Measurements from ENCODE around the gene CHRM2. TPM values are rescaled to one million over a fixed set of nuclear protein-coding genes. Genes with fewer than 3 reads are reported as not detected.
"Not testable (repeated sequence)": the region's sequence is repeated elsewhere in the genome, so short reads cannot be mapped to it uniquely, and the experiment has no call there.

The CHRM2 gene
- 10 to 100 TPM in 3 of 4 donors, 1 to 10 TPM in 1; 9.1 to 20.0 (median 16.3) TPM for total RNA-seq

DNA sequence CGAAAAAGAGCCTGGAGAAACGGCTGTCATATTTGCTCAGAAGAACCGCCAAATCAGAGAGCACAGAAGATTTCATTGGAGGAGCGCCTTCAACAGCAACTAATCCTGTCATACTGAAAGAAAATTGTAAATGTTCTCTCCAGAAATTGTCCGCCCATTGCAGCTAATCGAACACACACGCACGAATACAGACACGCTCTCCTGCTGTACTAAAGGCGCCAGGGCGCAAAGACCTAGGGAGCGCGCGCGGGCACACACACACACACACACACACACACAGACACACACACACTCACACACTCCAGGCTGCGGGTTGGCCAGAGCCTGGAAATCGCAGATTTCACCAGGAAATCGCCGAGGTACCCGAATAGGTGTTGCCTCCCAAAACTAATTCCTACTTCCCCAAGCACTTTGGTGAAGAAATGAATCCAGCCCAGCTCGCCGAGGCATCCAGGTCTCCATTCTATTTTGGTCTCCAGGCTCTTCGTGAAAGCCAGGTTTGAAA lies at the start of gene CHRM2:
Gene CHRM2, plus strand, starts transcription at position 157 of the 505 bp plus-strand sequence. CDS start 146,214 bp downstream, outside the sequence.
- WGBS: 1% methylated on average over 19 of the region's 23 CpGs
- Histone ChIP-seq H3K27me3 (peaks cover 0 to 35% (median 13%) of the 10 kb centered on the region in 4 donors), H3K4me1 (peaks cover 11 to 49% (median 39%) of the 10 kb centered on the region in 4 donors), H3K27ac (replicated peaks in 1 of 4) (peak within 1 kb of the TSS; percentile 27 to 70 (median 48)), H3K9me3 (no peaks in the 10 kb centered on the region), H3K36me3 (no peaks in the 10 kb centered on the region), H3K4me3 (peak within 1 kb of the TSS; percentile 55 to 59 (median 58))
- TF ChIP-seq, protein P1, sequence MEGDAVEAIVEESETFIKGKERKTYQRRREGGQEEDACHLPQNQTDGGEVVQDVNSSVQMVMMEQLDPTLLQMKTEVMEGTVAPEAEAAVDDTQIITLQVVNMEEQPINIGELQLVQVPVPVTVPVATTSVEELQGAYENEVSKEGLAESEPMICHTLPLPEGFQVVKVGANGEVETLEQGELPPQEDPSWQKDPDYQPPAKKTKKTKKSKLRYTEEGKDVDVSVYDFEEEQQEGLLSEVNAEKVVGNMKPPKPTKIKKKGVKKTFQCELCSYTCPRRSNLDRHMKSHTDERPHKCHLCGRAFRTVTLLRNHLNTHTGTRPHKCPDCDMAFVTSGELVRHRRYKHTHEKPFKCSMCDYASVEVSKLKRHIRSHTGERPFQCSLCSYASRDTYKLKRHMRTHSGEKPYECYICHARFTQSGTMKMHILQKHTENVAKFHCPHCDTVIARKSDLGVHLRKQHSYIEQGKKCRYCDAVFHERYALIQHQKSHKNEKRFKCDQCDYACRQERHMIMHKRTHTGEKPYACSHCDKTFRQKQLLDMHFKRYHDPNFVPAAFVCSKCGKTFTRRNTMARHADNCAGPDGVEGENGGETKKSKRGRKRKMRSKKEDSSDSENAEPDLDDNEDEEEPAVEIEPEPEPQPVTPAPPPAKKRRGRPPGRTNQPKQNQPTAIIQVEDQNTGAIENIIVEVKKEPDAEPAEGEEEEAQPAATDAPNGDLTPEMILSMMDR (IDR thresholded peaks at IDR 0.05): no peak
- TF ChIP-seq POLR2A (IDR thresholded peaks at IDR 0.05; ENCODE audit: low read depth) (no peak), POLR2AphosphoS5 (IDR thresholded peaks at IDR 0.05) (no peak), EP300 (IDR thresholded peaks at IDR 0.05) (no peak)
- intact Hi-C loops (cut with DNase I): no loop called here
- no peak for DNase-seq (ENCODE audit: extremely low spot score)

DNA sequence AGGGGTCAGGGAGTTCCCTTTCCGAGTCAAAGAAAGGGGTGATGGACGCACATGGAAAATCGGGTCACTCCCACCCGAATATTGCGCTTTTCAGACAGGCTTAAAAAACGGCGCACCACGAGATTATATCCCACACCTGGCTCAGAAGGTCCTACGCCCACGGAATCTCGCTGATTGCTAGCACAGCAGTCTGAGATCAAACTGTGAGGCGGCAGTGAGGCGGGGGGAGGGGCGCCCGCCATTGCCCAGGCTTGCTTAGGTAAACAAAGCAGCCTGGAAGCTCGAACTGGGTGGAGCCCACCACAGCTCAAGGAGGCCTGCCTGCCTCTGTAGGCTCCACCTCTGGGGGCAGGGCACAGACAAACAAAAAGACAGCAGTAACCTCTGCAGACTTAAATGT lies 37.1 kb upstream of the CHRM2 start:
- H3K27me3 ChIP-seq; DNase-seq (ENCODE audit: extremely low spot score); H3K27ac ChIP-seq (replicated peaks in 1 of 4); H3K4me1 ChIP-seq; H3K4me3 ChIP-seq; H3K36me3 ChIP-seq; intact Hi-C loops (cut with DNase I); H3K9me3 ChIP-seq: not testable (repeated sequence)
- WGBS: 70% methylated on average over 4 of the region's 16 CpGs

DNA sequence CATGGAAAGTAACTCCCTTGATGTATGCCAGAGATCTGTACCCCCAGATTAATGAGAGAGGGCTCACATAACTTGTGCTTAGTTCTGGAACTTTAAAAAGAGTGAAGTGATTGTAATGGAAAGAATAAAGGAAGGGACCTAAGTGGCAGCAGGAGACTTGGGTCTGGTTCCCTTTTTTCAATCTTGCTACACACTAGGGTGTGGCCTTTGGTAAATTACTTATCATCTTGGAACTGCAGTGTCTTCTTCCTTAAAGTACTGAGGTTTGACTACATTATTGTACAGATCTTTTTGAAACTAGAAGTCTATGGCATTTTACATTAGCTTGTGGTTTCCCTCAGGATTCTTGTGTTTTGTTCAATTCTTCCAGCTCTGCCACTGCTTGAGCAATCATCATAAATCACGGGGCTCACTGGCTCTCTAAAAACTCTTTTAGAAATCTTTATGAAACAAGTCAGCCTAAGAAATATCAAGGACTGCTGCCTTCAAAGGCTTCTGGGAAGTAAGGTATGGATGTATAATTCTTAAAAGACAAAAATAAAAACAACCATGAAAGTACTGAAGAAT lies 22.5 kb upstream of the CHRM2 start:
- no peak for DNase-seq (ENCODE audit: extremely low spot score)
- H3K4me3 ChIP-seq: no peak overlapping the region
- no peaks in the 10 kb centered on the region for H3K4me1 ChIP-seq
- WGBS: 63% methylated on average over 1 of the region's 1 CpG
- intact Hi-C loops (cut with DNase I): no loop called here
- no peak overlapping the region for H3K27ac ChIP-seq (replicated peaks in 1 of 4)
- H3K36me3 ChIP-seq: no peaks in the 10 kb centered on the region
- no peaks in the 10 kb centered on the region for H3K9me3 ChIP-seq
- TF ChIP-seq POLR2A (IDR thresholded peaks at IDR 0.05; ENCODE audit: low read depth) (no peak), EP300 (IDR thresholded peaks at IDR 0.05) (no peak), POLR2AphosphoS5 (IDR thresholded peaks at IDR 0.05) (no peak)
- TF ChIP-seq, protein P1 (IDR thresholded peaks at IDR 0.05): no peak
- no peaks in the 10 kb centered on the region for H3K27me3 ChIP-seq

DNA sequence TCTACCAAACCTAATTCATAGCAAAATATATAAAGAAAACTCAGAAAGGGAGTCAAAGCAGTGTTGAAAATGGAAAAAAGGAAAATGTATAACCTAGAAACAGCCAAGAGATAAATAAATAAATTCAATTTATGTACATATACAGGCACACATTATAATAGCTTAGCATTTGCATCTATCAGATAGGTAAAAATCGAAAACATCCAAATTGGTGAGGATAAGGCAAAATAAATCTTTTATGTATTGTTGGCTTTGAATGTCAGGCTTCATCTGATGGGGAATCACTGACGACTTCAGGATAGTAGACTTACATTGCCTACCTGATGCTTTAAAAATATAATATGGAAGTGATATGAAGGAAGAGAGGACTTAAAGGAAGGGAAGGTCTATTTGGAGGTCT lies 20.6 kb upstream of the CHRM2 start:
- Histone ChIP-seq H3K4me1 (no peaks in the 10 kb centered on the region), H3K27me3 (no peaks in the 10 kb centered on the region), H3K36me3 (no peaks in the 10 kb centered on the region), H3K4me3 (no peak overlapping the region), H3K27ac (replicated peaks in 1 of 4) (no peak overlapping the region), H3K9me3 (no peaks in the 10 kb centered on the region)
- no peak for DNase-seq (ENCODE audit: extremely low spot score)
- TF ChIP-seq POLR2A (IDR thresholded peaks at IDR 0.05; ENCODE audit: low read depth) (no peak), EP300 (IDR thresholded peaks at IDR 0.05) (no peak), POLR2AphosphoS5 (IDR thresholded peaks at IDR 0.05) (no peak)
- TF ChIP-seq, protein P1 (IDR thresholded peaks at IDR 0.05): no peak
- 86% methylated on average over 2 of the region's 2 CpGs for WGBS
- intact Hi-C loops (cut with DNase I): no loop called here

DNA sequence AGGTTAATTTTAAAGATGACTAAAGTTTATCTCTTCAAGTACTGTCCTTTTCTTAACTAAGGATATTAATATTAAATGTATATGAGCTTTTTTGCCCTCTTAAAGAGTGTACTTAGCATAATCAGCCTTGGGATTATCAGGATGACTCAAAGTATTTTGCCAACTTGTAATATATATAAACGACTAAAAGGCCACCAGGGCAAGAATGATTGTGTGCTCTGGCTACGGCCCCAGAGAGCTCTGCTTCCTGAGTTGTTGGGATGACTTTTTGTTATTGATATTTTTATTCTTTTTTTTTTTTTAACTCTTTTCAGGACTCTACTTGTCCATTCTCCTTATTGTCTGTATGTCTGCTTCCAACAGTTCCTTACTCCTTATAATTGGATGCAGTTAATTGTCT lies 14.8 kb upstream of the CHRM2 start:
- Histone ChIP-seq H3K27ac (replicated peaks in 1 of 4) (no peak overlapping the region), H3K4me1 (no peaks in the 10 kb centered on the region), H3K9me3 (no peaks in the 10 kb centered on the region), H3K4me3 (no peak overlapping the region), H3K36me3 (no peaks in the 10 kb centered on the region), H3K27me3 (no peaks in the 10 kb centered on the region)
- DNase-seq (ENCODE audit: extremely low spot score): no peak
- TF ChIP-seq POLR2AphosphoS5 (IDR thresholded peaks at IDR 0.05): no peak
- no peak for TF ChIP-seq EP300 (IDR thresholded peaks at IDR 0.05)
- no peak for TF ChIP-seq POLR2A (IDR thresholded peaks at IDR 0.05; ENCODE audit: low read depth)
- TF ChIP-seq, protein P1 (IDR thresholded peaks at IDR 0.05): no peak
- intact Hi-C loops (cut with DNase I): no loop called here
- WGBS: 41% methylated on average over 2 of the region's 2 CpGs
